H9 (cell line): ENCODE measurements around the gene PRSS38. TPM values are rescaled to one million over a fixed set of nuclear protein-coding genes. Genes with fewer than 3 reads are reported as not detected.

Source experiments
- DNase-seq: peaks from one replicate; pipeline ENCODE4 v3.0.0-alpha.2; 2017
- H2AFZ ChIP-seq: one replicate; pipeline ENCODE4 v1.6.1; 2013; ENCODE audit warnings: mild to moderate bottlenecking, low read length, control low read depth, moderate library complexity
- H2AK5ac ChIP-seq: 2 replicates; pipeline ENCODE4 v1.6.1; 2013; ENCODE audit warnings: low read length, control low read depth, mixed read lengths; ENCODE audit not compliant: insufficient read length
- H2BK120ac ChIP-seq: one replicate; pipeline ENCODE4 v1.6.1; 2013; ENCODE audit warnings: low read depth, mild to moderate bottlenecking, low read length, control low read depth, inconsistent platforms; ENCODE audit not compliant: poor library complexity, severe bottlenecking
- H2BK12ac ChIP-seq: 2 replicates; pipeline ENCODE4 v1.6.1; 2013; ENCODE audit warnings: low read length, control low read depth, mixed read lengths, low read depth; ENCODE audit not compliant: insufficient read length
- H2BK15ac ChIP-seq: 2 replicates; pipeline ENCODE4 v1.6.1; 2013; ENCODE audit warnings: low read depth, low read length, control low read depth
- H2BK20ac ChIP-seq: one replicate; pipeline ENCODE4 v1.6.1; 2013; ENCODE audit warnings: low read depth, mild to moderate bottlenecking, low read length, control low read depth, inconsistent platforms; ENCODE audit not compliant: poor library complexity, severe bottlenecking
- H2BK5ac ChIP-seq: 2 replicates; pipeline ENCODE4 v1.6.1; 2013; ENCODE audit warnings: low read length, control low read depth, mixed read lengths; ENCODE audit not compliant: insufficient read length
- H3K14ac ChIP-seq: 2 replicates; pipeline ENCODE4 v1.6.1; 2013; ENCODE audit warnings: low read length, control low read depth; ENCODE audit not compliant: insufficient read depth
- H3K18ac ChIP-seq: 2 replicates; pipeline ENCODE4 v1.6.1; 2013; ENCODE audit warnings: low read depth, mild to moderate bottlenecking, mixed read lengths, low read length, control low read depth; ENCODE audit not compliant: insufficient read length
- H3K23ac ChIP-seq: 2 replicates; pipeline ENCODE4 v1.6.1; 2013; ENCODE audit warnings: low read length, control low read depth, mixed read lengths, low read depth; ENCODE audit not compliant: insufficient read length
- H3K23me2 ChIP-seq: 2 replicates; pipeline ENCODE4 v1.6.1; 2013; ENCODE audit warnings: low read depth, mild to moderate bottlenecking, mixed read lengths, low read length, control low read depth; ENCODE audit not compliant: insufficient read length, poor library complexity, severe bottlenecking
- H3K27ac ChIP-seq: 2 replicates; pipeline ENCODE4 v1.5.1; 2013; ENCODE audit warnings: low read length, control low read depth, mixed read lengths, low read depth; ENCODE audit not compliant: insufficient read length
- H3K27me3 ChIP-seq: 2 replicates; pipeline ENCODE4 v1.6.1; 2013; ENCODE audit warnings: low read length, control low read depth, inconsistent platforms; ENCODE audit not compliant: insufficient read depth
- H3K4ac ChIP-seq: 2 replicates; pipeline ENCODE4 v1.6.1; 2013; ENCODE audit warnings: low read depth, mild to moderate bottlenecking, control low read depth, inconsistent platforms, low read length, moderate library complexity
- H3K4me1 ChIP-seq: 2 replicates; pipeline ENCODE4 v1.6.1; 2013; ENCODE audit warnings: low read length, control low read depth, inconsistent platforms; ENCODE audit not compliant: insufficient read depth
- H3K4me2 ChIP-seq: 2 replicates; pipeline ENCODE4 v1.6.1; 2013; ENCODE audit warnings: low read length, control low read depth, mixed read lengths; ENCODE audit not compliant: insufficient read length, insufficient read depth
- H3K56ac ChIP-seq: 2 replicates; pipeline ENCODE4 v1.6.1; 2013; ENCODE audit warnings: low read depth, mild to moderate bottlenecking, mixed read lengths, low read length, control low read depth; ENCODE audit not compliant: insufficient read length
- H3K79me1 ChIP-seq: 2 replicates; pipeline ENCODE4 v1.6.1; 2013; ENCODE audit warnings: low read depth, mild to moderate bottlenecking, moderate library complexity, low read length, control low read depth, inconsistent platforms; ENCODE audit not compliant: insufficient read depth, poor library complexity, severe bottlenecking
- H3K79me2 ChIP-seq: 2 replicates; pipeline ENCODE4 v1.6.1; 2013; ENCODE audit warnings: low read length, control low read depth, inconsistent platforms; ENCODE audit not compliant: insufficient read depth
- H3K9ac ChIP-seq: 2 replicates; pipeline ENCODE4 v1.6.1; 2013; ENCODE audit warnings: low read length, control low read depth, mixed read lengths; ENCODE audit not compliant: insufficient read length; ENCODE audit errors: extremely low read depth
- H3K9me3 ChIP-seq: one replicate; pipeline ENCODE4 v1.6.1; 2013; ENCODE audit warnings: low read depth, low read length, inconsistent platforms; ENCODE audit not compliant: control insufficient read depth
- H3T11ph ChIP-seq: one replicate; pipeline ENCODE4 v1.6.1; 2013; ENCODE audit warnings: mild to moderate bottlenecking, low read length, control low read depth, inconsistent platforms
- H4K20me1 ChIP-seq: one replicate; pipeline ENCODE4 v1.6.1; 2013; ENCODE audit not compliant: control insufficient read depth, insufficient read length, insufficient read depth
- H4K5ac ChIP-seq: 2 replicates; pipeline ENCODE4 v1.6.1; 2013; ENCODE audit warnings: low read depth, mild to moderate bottlenecking, mixed read lengths, low read length, control low read depth; ENCODE audit not compliant: insufficient read length
- H4K8ac ChIP-seq: replicated peaks from 2 replicates; pipeline ENCODE4 v1.6.1; 2013; ENCODE audit warnings: low read length, control low read depth, mixed read lengths, low read depth; ENCODE audit not compliant: insufficient read length
- H4K91ac ChIP-seq: 2 replicates; pipeline ENCODE4 v1.6.1; 2013; ENCODE audit warnings: low read depth, mild to moderate bottlenecking, moderate library complexity, mixed read lengths, low read length, control low read depth; ENCODE audit not compliant: insufficient read length
- H3K27ac Mint-ChIP-seq, 3 experiments: 2 replicates in 2 of 3; 3 replicates in 1 of 3; pipeline ENCODE4 v1.8.0; 2020 to 2021; ENCODE audit warnings: mixed read lengths in 3 of 3, mild to moderate bottlenecking in 1 of 3, moderate library complexity in 1 of 3
- H3K27me3 Mint-ChIP-seq: 2 replicates; pipeline ENCODE4 v1.8.0; 2021; ENCODE audit warnings: low read depth, mild to moderate bottlenecking, moderate library complexity, mixed read lengths
- H3K36me3 Mint-ChIP-seq, 3 experiments: 2 replicates in 2 of 3; 3 replicates in 1 of 3; pipeline ENCODE4 v1.8.0; 2020 to 2021; ENCODE audit warnings: low read depth in 3 of 3, mixed read lengths in 3 of 3; ENCODE audit not compliant: insufficient read depth in 1 of 3
- H3K4me1 Mint-ChIP-seq, 2 experiments: 2 replicates each; pipeline ENCODE4 v1.8.0; 2020; ENCODE audit warnings: mixed read lengths in 2 of 2
- H3K4me3 Mint-ChIP-seq, 2 experiments: 2 replicates in 1 of 2; 3 replicates in 1 of 2; pipeline ENCODE4 v1.8.0; 2020 to 2021; ENCODE audit warnings: mild to moderate bottlenecking in 2 of 2, mixed read lengths in 2 of 2, moderate library complexity in 1 of 2
- H3K9me3 Mint-ChIP-seq, 2 experiments: 2 replicates in 1 of 2; 3 replicates in 1 of 2; pipeline ENCODE4 v1.8.0; 2020; ENCODE audit warnings: mild to moderate bottlenecking in 2 of 2, mixed read lengths in 2 of 2, moderate library complexity in 1 of 2
- WGBS: extraction: QIAGEN DNeasy Blood & Tissue Kit; methylation state at CpG from one replicate; pipeline ENCODE4 v1.1.7; 2013; ENCODE audit warnings: missing lambda C conversion rate, low lambda C conversion rate, mixed read lengths; ENCODE audit not compliant: insufficient read length; ENCODE audit errors: extremely low coverage; 5-methylcytosine and 5-hydroxymethylcytosine counted together
- total RNA-seq: library from RNA; stranded (reverse); gene quantifications from 2 replicates; pipeline ENCODE4 v1.2.1, GENCODE V29; 2021
- TF ChIP-seq, protein P1 (sequence below): fragments of 200-600 bp; sonication (generic); conservative IDR thresholded peaks from 3 replicates; pipeline ENCODE4 v1.8.0; 2021; ENCODE audit warnings: antibody characterized with exemption, mild to moderate bottlenecking

PRSS38 gene
- total RNA-seq, 1 experiment from 2014 or later = not detected

GRCh38 chr1:227838181-227838580 lies 22.7 kb downstream of the PRSS38 start:
- Histone ChIP-seq H2BK15ac (no peak overlapping the region), H4K8ac (no peak overlapping the region), H3K23me2 (no peaks in the 10 kb centered on the region), H3K9ac (no peak overlapping the region), H2AK5ac (no peak overlapping the region), H2BK5ac (no peak overlapping the region), H3K9me3 (no peaks in the 10 kb centered on the region), H4K5ac (no peak overlapping the region), H2BK20ac (no peak overlapping the region), H3K4me2 (no peak overlapping the region), H3K27me3 (no peaks in the 10 kb centered on the region), H4K20me1 (no peaks in the 10 kb centered on the region), H3K56ac (no peak overlapping the region), H2AFZ (no peak overlapping the region), H3K4me1 (no peaks in the 10 kb centered on the region), H3K4ac (no peak overlapping the region), H3K27ac (no peak overlapping the region), H4K91ac (no peak overlapping the region), H3K18ac (no peak overlapping the region), H3K23ac (no peak overlapping the region), H2BK120ac (no peak overlapping the region), H3K79me1 (no peaks in the 10 kb centered on the region), H3T11ph (no peak overlapping the region), H2BK12ac (no peak overlapping the region), H3K79me2 (no peaks in the 10 kb centered on the region), H3K14ac (no peak overlapping the region)
- no peak overlapping the region for H3K4me3 Mint-ChIP-seq
- peaks cover 0 to 2% of the 10 kb centered on the region in 2 experiments; a peak in 3 of 4 replicates for H3K4me1 Mint-ChIP-seq
- no peak for DNase-seq
- WGBS = no CpG with 5 or more reads among the region's 7 CpGs
- TF ChIP-seq, protein P1, sequence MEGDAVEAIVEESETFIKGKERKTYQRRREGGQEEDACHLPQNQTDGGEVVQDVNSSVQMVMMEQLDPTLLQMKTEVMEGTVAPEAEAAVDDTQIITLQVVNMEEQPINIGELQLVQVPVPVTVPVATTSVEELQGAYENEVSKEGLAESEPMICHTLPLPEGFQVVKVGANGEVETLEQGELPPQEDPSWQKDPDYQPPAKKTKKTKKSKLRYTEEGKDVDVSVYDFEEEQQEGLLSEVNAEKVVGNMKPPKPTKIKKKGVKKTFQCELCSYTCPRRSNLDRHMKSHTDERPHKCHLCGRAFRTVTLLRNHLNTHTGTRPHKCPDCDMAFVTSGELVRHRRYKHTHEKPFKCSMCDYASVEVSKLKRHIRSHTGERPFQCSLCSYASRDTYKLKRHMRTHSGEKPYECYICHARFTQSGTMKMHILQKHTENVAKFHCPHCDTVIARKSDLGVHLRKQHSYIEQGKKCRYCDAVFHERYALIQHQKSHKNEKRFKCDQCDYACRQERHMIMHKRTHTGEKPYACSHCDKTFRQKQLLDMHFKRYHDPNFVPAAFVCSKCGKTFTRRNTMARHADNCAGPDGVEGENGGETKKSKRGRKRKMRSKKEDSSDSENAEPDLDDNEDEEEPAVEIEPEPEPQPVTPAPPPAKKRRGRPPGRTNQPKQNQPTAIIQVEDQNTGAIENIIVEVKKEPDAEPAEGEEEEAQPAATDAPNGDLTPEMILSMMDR = no peak
- no peak overlapping the region for H3K27ac Mint-ChIP-seq
- H3K27me3 Mint-ChIP-seq = peaks cover 13% of the 10 kb centered on the region
- H3K9me3 Mint-ChIP-seq = no peaks in the 10 kb centered on the region; a peak in 1 of 5 replicates
- H3K36me3 Mint-ChIP-seq = no peaks in the 10 kb centered on the region
